Stimulated activated naive CD8-positive, alpha-beta T cell treated with anti-CD3 and anti-CD28 coated beads, Interleukin-15, Interleukin-2, amounts not matched to agents 100 ng/mL and 50 ng/mL, for 24 hours (primary cell): ENCODE data around the gene OR10H1.
"Not testable (repeated sequence)": the region's sequence is repeated elsewhere in the genome, so short reads cannot be mapped to it uniquely, and the experiment has no call there.

Experiments used
- H3K27ac Mint-ChIP-seq: one replicate; pipeline ENCODE4 v1.8.0; 2021; ENCODE audit warnings: mild to moderate bottlenecking, mixed read lengths
- H3K27me3 Mint-ChIP-seq: one replicate; pipeline ENCODE4 v1.8.0; 2021; ENCODE audit warnings: mixed read lengths
- H3K36me3 Mint-ChIP-seq: one replicate; pipeline ENCODE4 v1.8.0; 2021; ENCODE audit warnings: low read depth, mixed read lengths
- H3K4me1 Mint-ChIP-seq: one replicate; pipeline ENCODE4 v1.8.0; 2021; ENCODE audit warnings: low read depth, mixed read lengths
- H3K4me3 Mint-ChIP-seq: one replicate; pipeline ENCODE4 v1.8.0; 2021; ENCODE audit warnings: mild to moderate bottlenecking, mixed read lengths
- H3K9me3 Mint-ChIP-seq: one replicate; pipeline ENCODE4 v1.8.0; 2021; ENCODE audit warnings: mixed read lengths

Gene OR10H1

GRCh38 chr19:15815306-15815705 lies at the start of gene OR10H1:
TSS of gene OR10H1 (minus strand) at chr19:15815664. CDS start at chr19:15808037, 7,627 bp downstream.
- Mint-ChIP-seq H3K27ac (no peak within 1 kb of the TSS), H3K36me3 (no peaks in the 10 kb centered on the region), H3K9me3 (no peaks in the 10 kb centered on the region)

GRCh38 chr19:15864824-15865223 lies 49.4 kb upstream of the OR10H1 start:
- H3K27ac Mint-ChIP-seq = no peak overlapping the region
- no peaks in the 10 kb centered on the region for H3K4me1 Mint-ChIP-seq
- no peak overlapping the region for H3K4me3 Mint-ChIP-seq
- H3K36me3 Mint-ChIP-seq = no peaks in the 10 kb centered on the region
- no peaks in the 10 kb centered on the region for H3K9me3 Mint-ChIP-seq
- no peaks in the 10 kb centered on the region for H3K27me3 Mint-ChIP-seq

More at GRCh38 chr19:15815306-15815705, at the start of gene OR10H1:
- no peak within 1 kb of the TSS for H3K4me3 Mint-ChIP-seq
- H3K4me1 Mint-ChIP-seq = peaks cover 12% of the 10 kb centered on the region
- peaks cover 13% of the 10 kb centered on the region for H3K27me3 Mint-ChIP-seq

DNA sequence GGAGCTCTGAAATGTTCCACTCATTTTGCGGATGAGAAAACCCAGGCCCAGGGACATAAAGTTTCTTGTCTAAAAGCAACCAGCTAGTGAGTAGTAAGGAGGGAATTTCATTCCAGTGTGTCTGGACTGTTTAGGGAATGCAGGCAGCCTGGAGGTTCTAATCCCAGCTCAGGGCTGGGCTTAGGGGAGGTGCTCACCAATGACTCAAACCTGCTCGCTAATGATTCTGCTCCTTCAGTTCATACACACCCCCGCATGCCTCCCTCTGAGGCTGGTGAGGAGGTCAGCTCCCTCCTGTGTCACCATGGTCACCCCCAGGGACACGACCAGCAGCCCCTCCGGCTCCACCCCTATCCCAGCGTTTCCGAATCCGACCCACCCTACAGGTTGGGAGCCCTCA lies 47.8 kb upstream of the OR10H1 start:
- no peaks in the 10 kb centered on the region for H3K4me1 Mint-ChIP-seq
- no peaks in the 10 kb centered on the region for H3K27me3 Mint-ChIP-seq
- H3K27ac Mint-ChIP-seq = no peak overlapping the region
- H3K4me3 Mint-ChIP-seq = no peak overlapping the region
- no peaks in the 10 kb centered on the region for H3K9me3 Mint-ChIP-seq
- no peaks in the 10 kb centered on the region for H3K36me3 Mint-ChIP-seq

- Mint-ChIP-seq H3K4me1 (no peaks in the 10 kb centered on the region), H3K9me3 (no peaks in the 10 kb centered on the region), H3K27me3 (no peaks in the 10 kb centered on the region), H3K4me3 (no peak overlapping the region), H3K27ac (no peak overlapping the region), H3K36me3 (no peaks in the 10 kb centered on the region)
Measured at GRCh38 chr19:15862444-15862843, 47.0 kb upstream of the OR10H1 start.

DNA sequence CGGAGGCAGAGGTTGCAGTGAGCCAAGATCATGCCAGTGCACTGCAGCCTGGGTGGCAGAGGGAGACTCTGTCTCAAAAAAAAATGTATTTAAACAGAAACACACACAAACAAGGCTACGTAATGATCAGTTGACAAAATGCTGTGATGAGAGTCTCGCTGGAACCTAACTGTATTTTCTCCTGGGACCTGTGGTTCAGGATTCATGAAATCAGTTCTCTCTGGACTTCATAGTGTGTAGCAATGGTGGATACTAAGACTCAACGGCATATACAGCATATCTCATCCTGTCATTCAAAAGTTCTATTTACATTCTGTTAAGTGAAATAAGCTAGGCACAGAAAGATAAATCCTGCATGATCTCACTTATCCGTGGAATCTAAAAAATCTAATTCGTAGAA lies 45.1 kb upstream of the OR10H1 start:
- Mint-ChIP-seq H3K4me3 (no peak overlapping the region), H3K27me3 (no peaks in the 10 kb centered on the region), H3K9me3 (no peaks in the 10 kb centered on the region), H3K36me3 (no peaks in the 10 kb centered on the region), H3K27ac (no peak overlapping the region), H3K4me1 (no peaks in the 10 kb centered on the region)

DNA sequence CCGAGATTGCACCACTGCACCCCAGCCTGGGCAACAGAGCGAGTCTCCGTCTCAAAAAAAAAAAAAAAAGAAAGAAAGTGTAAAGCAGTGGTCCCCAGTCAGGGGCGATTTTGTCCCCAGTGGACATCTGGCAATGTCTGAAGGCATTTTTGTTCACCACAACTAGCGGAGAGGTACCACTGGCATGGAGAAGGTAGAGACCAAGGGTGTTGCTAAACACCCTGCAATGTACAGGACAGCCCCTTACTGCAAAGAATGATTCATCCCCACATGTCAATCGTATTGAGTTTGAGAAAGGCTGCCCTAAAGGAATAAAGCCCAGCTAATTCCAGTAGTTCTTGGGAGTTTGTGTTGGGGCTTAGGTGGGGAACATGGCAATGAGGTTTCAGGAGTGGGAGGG lies 43.7 kb upstream of the OR10H1 start:
- Mint-ChIP-seq H3K27ac (no peak overlapping the region), H3K27me3 (no peaks in the 10 kb centered on the region), H3K4me1 (no peaks in the 10 kb centered on the region), H3K9me3 (no peaks in the 10 kb centered on the region), H3K4me3 (no peak overlapping the region), H3K36me3 (no peaks in the 10 kb centered on the region)

DNA sequence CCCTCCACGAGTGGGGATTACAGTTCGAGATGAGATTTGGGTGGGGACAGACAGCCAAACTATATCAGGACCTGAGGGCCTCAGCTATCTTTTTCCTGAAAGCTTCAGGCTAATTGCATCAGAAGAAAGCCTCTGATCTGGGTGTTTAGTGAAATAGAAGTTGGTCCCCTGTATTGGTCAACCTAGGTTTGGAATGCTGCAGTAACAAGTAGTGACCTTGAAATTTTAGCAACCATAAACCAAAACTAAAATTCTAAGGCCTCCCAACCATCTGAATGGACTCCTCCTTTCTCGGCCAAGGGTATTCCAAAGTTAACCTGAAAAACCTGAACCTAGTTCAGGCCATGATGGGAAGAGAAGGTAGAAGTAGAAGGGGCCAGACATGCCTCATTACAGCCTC lies 34.9 kb upstream of the OR10H1 start:
- Mint-ChIP-seq H3K4me3 (no peak overlapping the region), H3K36me3 (no peaks in the 10 kb centered on the region), H3K27me3 (no peaks in the 10 kb centered on the region), H3K9me3 (no peaks in the 10 kb centered on the region), H3K4me1 (peaks cover 3% of the 10 kb centered on the region), H3K27ac (no peak overlapping the region)

GRCh38 chr19:15846923-15847322 lies 31.5 kb upstream of the OR10H1 start:
- H3K4me3 Mint-ChIP-seq = no peak overlapping the region
- H3K36me3 Mint-ChIP-seq = no peaks in the 10 kb centered on the region
- H3K4me1 Mint-ChIP-seq = peaks cover 19% of the 10 kb centered on the region
- H3K27ac Mint-ChIP-seq = no peak overlapping the region
- H3K9me3 Mint-ChIP-seq = no peaks in the 10 kb centered on the region
- no peaks in the 10 kb centered on the region for H3K27me3 Mint-ChIP-seq

DNA sequence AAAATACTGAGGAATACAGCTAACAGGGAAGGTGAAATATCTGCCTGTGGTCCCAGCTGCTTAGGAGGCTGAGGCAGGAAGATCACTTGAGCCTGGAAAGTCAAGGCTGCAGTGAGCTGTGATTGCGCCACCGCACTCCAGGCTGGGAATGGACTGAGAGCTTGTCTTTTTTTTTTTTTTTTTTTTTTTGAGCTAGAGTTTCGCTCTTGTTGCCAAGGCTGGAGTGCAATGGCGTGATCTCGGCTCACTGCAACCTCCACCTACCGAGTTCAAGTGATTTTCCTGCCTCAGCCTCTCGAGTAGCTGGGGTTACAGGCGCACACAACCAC lies 28.4 kb upstream of the OR10H1 start:
- not testable (repeated sequence) for H3K27ac Mint-ChIP-seq, H3K9me3 Mint-ChIP-seq, H3K4me3 Mint-ChIP-seq, H3K27me3 Mint-ChIP-seq, H3K36me3 Mint-ChIP-seq
- H3K4me1 Mint-ChIP-seq = peaks cover 19% of the 10 kb centered on the region

- Mint-ChIP-seq H3K27me3 (no peaks in the 10 kb centered on the region), H3K36me3 (no peaks in the 10 kb centered on the region), H3K9me3 (no peaks in the 10 kb centered on the region), H3K4me3 (no peak overlapping the region), H3K4me1 (peaks cover 19% of the 10 kb centered on the region), H3K27ac (no peak overlapping the region)
Measured at GRCh38 chr19:15843203-15843893, 27.9 kb upstream of the OR10H1 start.

DNA sequence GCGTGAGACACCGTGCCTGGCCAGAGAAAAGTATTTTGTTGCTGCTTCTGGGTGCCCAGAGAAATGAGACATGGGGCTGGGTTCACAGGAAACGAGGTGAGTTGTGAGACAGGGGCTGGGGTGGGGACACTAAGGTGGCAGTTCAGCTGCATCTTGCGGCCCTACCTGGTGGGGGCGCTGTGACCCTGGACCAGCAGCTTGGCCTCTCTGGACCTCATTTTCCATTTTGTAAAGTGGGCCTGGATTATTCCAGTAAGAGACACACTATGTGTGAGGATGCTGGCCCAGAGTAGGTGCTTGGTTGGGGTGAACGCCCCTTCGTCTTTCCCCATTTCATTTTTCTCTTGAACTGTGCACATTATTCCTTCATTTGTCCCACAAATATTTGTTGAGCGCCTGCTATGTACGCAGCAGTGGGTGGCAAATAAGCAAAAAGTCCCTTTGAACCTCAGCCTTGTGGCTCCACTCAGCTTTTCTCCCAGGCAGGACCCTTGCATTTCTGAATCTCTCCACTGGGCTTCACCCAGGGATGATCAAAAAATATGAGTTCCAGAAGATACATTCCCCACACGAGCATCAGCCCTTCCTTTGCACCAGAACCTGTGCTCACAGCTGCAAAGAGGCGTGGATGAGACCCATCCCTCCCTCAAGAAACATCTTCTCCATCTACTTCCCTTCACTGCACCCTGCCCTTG lies 26.6 kb upstream of the OR10H1 start:
- peaks cover 28% of the 10 kb centered on the region for H3K4me1 Mint-ChIP-seq
- peak overlapping the region; percentile 23 for H3K27ac Mint-ChIP-seq
- no peaks in the 10 kb centered on the region for H3K36me3 Mint-ChIP-seq
- H3K27me3 Mint-ChIP-seq = no peaks in the 10 kb centered on the region
- no peaks in the 10 kb centered on the region for H3K9me3 Mint-ChIP-seq
- no peak overlapping the region for H3K4me3 Mint-ChIP-seq

DNA sequence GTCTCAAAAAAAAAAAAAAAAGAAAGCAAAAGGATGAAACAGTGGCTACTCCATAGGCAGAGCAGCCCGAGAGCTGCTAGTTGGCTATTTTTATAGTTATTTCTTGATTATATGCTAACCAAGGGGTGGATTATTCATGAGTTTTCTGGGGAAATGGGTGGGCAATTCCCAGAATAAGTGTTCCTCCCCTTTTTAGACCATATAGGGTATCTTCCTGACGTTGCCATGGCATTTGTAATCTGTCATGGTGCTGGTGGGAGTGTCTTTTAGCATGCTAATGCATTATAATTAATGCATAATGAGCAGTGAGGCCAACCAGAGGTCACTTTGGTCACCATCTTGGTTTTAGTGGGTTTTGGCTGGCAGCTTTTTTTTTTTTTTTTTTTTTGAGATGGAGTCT lies 25.4 kb upstream of the OR10H1 start:
- H3K36me3 Mint-ChIP-seq = no peaks in the 10 kb centered on the region

GRCh38 chr19:15839888-15840287 lies 24.4 kb upstream of the OR10H1 start:
- H3K27me3 Mint-ChIP-seq, H3K4me3 Mint-ChIP-seq, H3K9me3 Mint-ChIP-seq, H3K36me3 Mint-ChIP-seq: not testable (repeated sequence)
- Mint-ChIP-seq H3K27ac (peak overlapping the region; percentile 46), H3K4me1 (peaks cover 35% of the 10 kb centered on the region)

More for the DNA sequence above, 25.4 kb upstream of the OR10H1 start:
- H3K4me1 Mint-ChIP-seq = peaks cover 30% of the 10 kb centered on the region
- H3K27me3 Mint-ChIP-seq = no peaks in the 10 kb centered on the region
- no peak overlapping the region for H3K4me3 Mint-ChIP-seq
- H3K27ac Mint-ChIP-seq = no peak overlapping the region
- no peaks in the 10 kb centered on the region for H3K9me3 Mint-ChIP-seq

GRCh38 chr19:15838351-15838750 lies 22.9 kb upstream of the OR10H1 start:
- H3K4me3 Mint-ChIP-seq = peak overlapping the region; percentile 21
- no peaks in the 10 kb centered on the region for H3K27me3 Mint-ChIP-seq
- no peak overlapping the region for H3K27ac Mint-ChIP-seq
- H3K9me3 Mint-ChIP-seq = no peaks in the 10 kb centered on the region
- H3K4me1 Mint-ChIP-seq = peaks cover 24% of the 10 kb centered on the region
- no peaks in the 10 kb centered on the region for H3K36me3 Mint-ChIP-seq

DNA sequence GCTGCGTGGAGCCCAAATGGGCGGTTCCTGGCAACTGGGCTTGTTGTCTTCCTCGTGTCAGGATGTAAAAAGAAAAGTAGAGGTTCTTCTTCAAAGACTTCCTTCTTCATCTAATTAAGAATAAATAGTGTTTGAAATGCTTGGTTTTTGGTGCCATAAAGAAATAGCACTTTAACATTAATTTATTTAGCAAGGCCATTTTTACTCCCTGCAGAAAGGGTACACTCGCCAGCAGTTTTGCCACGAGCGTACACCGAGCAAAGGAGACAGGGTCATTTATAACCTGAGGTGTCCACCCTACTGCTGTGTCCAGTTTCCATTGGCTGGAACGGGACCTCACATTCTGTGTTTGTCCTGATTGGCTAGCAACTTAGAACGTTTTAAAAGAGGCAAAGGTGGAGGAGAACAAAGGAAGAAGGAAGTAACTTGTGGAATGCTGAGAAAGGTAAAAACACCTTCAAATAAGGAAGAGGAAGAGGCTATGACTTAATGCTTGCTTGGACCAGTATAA lies 21.8 kb upstream of the OR10H1 start:
- H3K4me1 Mint-ChIP-seq = peaks cover 21% of the 10 kb centered on the region
- H3K9me3 Mint-ChIP-seq = no peaks in the 10 kb centered on the region

More for the DNA sequence above, 21.8 kb upstream of the OR10H1 start:
- Mint-ChIP-seq H3K27me3 (no peaks in the 10 kb centered on the region), H3K36me3 (no peaks in the 10 kb centered on the region), H3K27ac (peak overlapping the region; percentile 99), H3K4me3 (peak overlapping the region; percentile 96)
